ENCODE data around the gene DNM1. TPM values are rescaled to one million over a fixed set of nuclear protein-coding genes. Genes with fewer than 3 reads are reported as not detected.

DNM1 gene
- total RNA-seq, 1 donor, result 3.6 TPM

DNA sequence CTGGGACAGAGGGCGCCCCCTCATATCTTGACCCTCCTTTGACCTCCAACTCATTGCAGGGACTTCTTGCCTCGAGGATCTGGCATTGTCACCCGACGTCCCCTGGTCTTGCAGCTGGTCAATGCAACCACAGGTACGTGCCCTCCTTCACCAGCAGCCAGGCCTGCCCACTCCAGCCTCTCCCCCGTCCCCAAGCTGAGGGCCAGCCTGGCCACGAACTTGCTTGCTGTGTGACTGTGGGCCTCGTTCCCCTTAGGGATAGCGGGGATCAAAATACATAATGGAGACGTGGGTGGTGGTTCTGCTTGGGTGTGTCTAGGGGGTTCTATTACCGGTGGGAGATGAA is 15.0 kb downstream of the DNM1 start:
- no peak for DNase-seq (ENCODE audit: insufficient read length, low spot score, missing footprints)
- Histone ChIP-seq H3K9me3 (ENCODE audit: low read depth, low read length) (no peaks in the 10 kb centered on the region), H3K79me2 (ENCODE audit: insufficient read depth, low read length) (no peaks in the 10 kb centered on the region), H3K27me3 (ENCODE audit: insufficient read depth, low read length) (no peaks in the 10 kb centered on the region), H3K4me1 (ENCODE audit: insufficient read depth, low read length) (peaks cover 10% of the 10 kb centered on the region), H3K4me2 (ENCODE audit: insufficient read depth, low read length) (peak overlapping the region; percentile 56), H3K27ac (ENCODE audit: low read depth, low read length) (no peak overlapping the region), H3K4me3 (ENCODE audit: insufficient read depth, low read length) (peak overlapping the region; percentile 29), H2AFZ (ENCODE audit: low read length) (peak overlapping the region; percentile 18), H3K36me3 (ENCODE audit: insufficient read depth, low read length) (no peaks in the 10 kb centered on the region), H4K20me1 (ENCODE audit: insufficient read depth, low read length) (peaks cover 3% of the 10 kb centered on the region)
- TF ChIP-seq, protein P1, sequence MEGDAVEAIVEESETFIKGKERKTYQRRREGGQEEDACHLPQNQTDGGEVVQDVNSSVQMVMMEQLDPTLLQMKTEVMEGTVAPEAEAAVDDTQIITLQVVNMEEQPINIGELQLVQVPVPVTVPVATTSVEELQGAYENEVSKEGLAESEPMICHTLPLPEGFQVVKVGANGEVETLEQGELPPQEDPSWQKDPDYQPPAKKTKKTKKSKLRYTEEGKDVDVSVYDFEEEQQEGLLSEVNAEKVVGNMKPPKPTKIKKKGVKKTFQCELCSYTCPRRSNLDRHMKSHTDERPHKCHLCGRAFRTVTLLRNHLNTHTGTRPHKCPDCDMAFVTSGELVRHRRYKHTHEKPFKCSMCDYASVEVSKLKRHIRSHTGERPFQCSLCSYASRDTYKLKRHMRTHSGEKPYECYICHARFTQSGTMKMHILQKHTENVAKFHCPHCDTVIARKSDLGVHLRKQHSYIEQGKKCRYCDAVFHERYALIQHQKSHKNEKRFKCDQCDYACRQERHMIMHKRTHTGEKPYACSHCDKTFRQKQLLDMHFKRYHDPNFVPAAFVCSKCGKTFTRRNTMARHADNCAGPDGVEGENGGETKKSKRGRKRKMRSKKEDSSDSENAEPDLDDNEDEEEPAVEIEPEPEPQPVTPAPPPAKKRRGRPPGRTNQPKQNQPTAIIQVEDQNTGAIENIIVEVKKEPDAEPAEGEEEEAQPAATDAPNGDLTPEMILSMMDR (IDR thresholded peaks at IDR 0.05; ENCODE audit: extremely low read depth, low read depth, low read length), result no peak

- H3K9me3 ChIP-seq (ENCODE audit: low read depth, low read length), result no peaks in the 10 kb centered on the region
- peak overlapping the region; percentile 56 for H3K4me2 ChIP-seq (ENCODE audit: insufficient read depth, low read length)
- TF ChIP-seq, protein P1 (IDR thresholded peaks at IDR 0.05; ENCODE audit: extremely low read depth, low read depth, low read length), result no peak
- H3K79me2 ChIP-seq (ENCODE audit: insufficient read depth, low read length), result no peaks in the 10 kb centered on the region
- peak; percentile 96 for DNase-seq (ENCODE audit: insufficient read length, low spot score, missing footprints)
- H3K36me3 ChIP-seq (ENCODE audit: insufficient read depth, low read length), result no peaks in the 10 kb centered on the region
- peaks cover 10% of the 10 kb centered on the region for H3K4me1 ChIP-seq (ENCODE audit: insufficient read depth, low read length)
- H4K20me1 ChIP-seq (ENCODE audit: insufficient read depth, low read length), result peaks cover 3% of the 10 kb centered on the region
- peak overlapping the region; percentile 29 for H3K4me3 ChIP-seq (ENCODE audit: insufficient read depth, low read length)
- no peaks in the 10 kb centered on the region for H3K27me3 ChIP-seq (ENCODE audit: insufficient read depth, low read length)
- no peak overlapping the region for H3K27ac ChIP-seq (ENCODE audit: low read depth, low read length)
- H2AFZ ChIP-seq (ENCODE audit: low read length), result peak overlapping the region; percentile 18
These were observed 15.6 kb downstream of the DNM1 start for GRCh38 chr9:128218518-128219389.

DNA sequence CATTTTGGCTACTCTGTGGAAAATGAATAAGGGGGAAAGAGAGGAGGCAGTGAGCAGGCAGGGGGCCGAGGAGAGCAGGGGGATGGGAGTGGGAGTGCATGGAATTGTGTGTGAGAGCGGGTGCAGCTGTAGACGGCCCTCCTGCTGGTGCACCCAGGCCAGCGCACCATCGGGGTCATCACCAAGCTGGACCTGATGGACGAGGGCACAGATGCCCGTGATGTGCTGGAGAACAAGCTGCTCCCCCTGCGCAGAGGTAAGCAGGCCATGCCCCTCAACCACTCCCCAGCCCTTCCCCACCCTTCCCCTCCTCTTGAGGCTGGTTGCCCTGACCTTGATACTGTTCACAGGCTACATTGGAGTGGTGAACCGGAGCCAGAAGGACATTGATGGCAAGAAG is 16.7 kb downstream of the DNM1 start:
- H3K27me3 ChIP-seq (ENCODE audit: insufficient read depth, low read length), result no peaks in the 10 kb centered on the region
- H3K4me2 ChIP-seq (ENCODE audit: insufficient read depth, low read length), result no peak overlapping the region
- peaks cover 3% of the 10 kb centered on the region for H4K20me1 ChIP-seq (ENCODE audit: insufficient read depth, low read length)
- H3K79me2 ChIP-seq (ENCODE audit: insufficient read depth, low read length), result no peaks in the 10 kb centered on the region
- peak; percentile 41 for DNase-seq (ENCODE audit: insufficient read length, low spot score, missing footprints)
- no peak overlapping the region for H3K4me3 ChIP-seq (ENCODE audit: insufficient read depth, low read length)
- H3K4me1 ChIP-seq (ENCODE audit: insufficient read depth, low read length), result peaks cover 10% of the 10 kb centered on the region
- no peaks in the 10 kb centered on the region for H3K36me3 ChIP-seq (ENCODE audit: insufficient read depth, low read length)
- no peak overlapping the region for H2AFZ ChIP-seq (ENCODE audit: low read length)
- TF ChIP-seq, protein P1 (IDR thresholded peaks at IDR 0.05; ENCODE audit: extremely low read depth, low read depth, low read length), result no peak
- no peaks in the 10 kb centered on the region for H3K9me3 ChIP-seq (ENCODE audit: low read depth, low read length)
- no peak overlapping the region for H3K27ac ChIP-seq (ENCODE audit: low read depth, low read length)

- peak; percentile 56 for DNase-seq (ENCODE audit: insufficient read length, low spot score, missing footprints)
- no peaks in the 10 kb centered on the region for H3K27me3 ChIP-seq (ENCODE audit: insufficient read depth, low read length)
- H3K4me1 ChIP-seq (ENCODE audit: insufficient read depth, low read length), result no peaks in the 10 kb centered on the region
- H3K79me2 ChIP-seq (ENCODE audit: insufficient read depth, low read length), result no peaks in the 10 kb centered on the region
- no peak overlapping the region for H3K4me2 ChIP-seq (ENCODE audit: insufficient read depth, low read length)
- no peak overlapping the region for H3K27ac ChIP-seq (ENCODE audit: low read depth, low read length)
- no peaks in the 10 kb centered on the region for H3K9me3 ChIP-seq (ENCODE audit: low read depth, low read length)
- no peak overlapping the region for H3K4me3 ChIP-seq (ENCODE audit: insufficient read depth, low read length)
- no peak overlapping the region for H2AFZ ChIP-seq (ENCODE audit: low read length)
- TF ChIP-seq, protein P1 (IDR thresholded peaks at IDR 0.05; ENCODE audit: extremely low read depth, low read depth, low read length), result no peak
- peaks cover 3% of the 10 kb centered on the region for H4K20me1 ChIP-seq (ENCODE audit: insufficient read depth, low read length)
- H3K36me3 ChIP-seq (ENCODE audit: insufficient read depth, low read length), result no peaks in the 10 kb centered on the region
These were observed 18.8 kb downstream of the DNM1 start for GRCh38 chr9:128222026-128222425.
